Trophoblast cell (in vitro differentiated cells and primary cell): ENCODE results near the gene CEBPB.

ENCODE experiments used
- DNase-seq, 2 donors: peaks; one replicate each; pipeline ENCODE4 v3.0.0-alpha.2; 2016
- H2AFZ ChIP-seq: 2 replicates; pipeline ENCODE4 v1.6.1; 2013; ENCODE audit warnings: low read length, moderate library complexity, mild to moderate bottlenecking; ENCODE audit not compliant: insufficient read depth, poor library complexity
- H2AK5ac ChIP-seq: 2 replicates; pipeline ENCODE4 v1.6.1; 2013; ENCODE audit warnings: mild to moderate bottlenecking, low read length
- H2BK120ac ChIP-seq: 2 replicates; pipeline ENCODE4 v1.6.1; 2013; ENCODE audit warnings: low read length, mild to moderate bottlenecking, moderate library complexity; ENCODE audit not compliant: insufficient read depth, poor library complexity
- H2BK12ac ChIP-seq: 2 replicates; pipeline ENCODE4 v1.6.1; 2013; ENCODE audit warnings: mild to moderate bottlenecking, low read length, moderate library complexity
- H2BK5ac ChIP-seq: 2 replicates; pipeline ENCODE4 v1.6.1; 2013; ENCODE audit warnings: low read length, low read depth, moderate library complexity, mild to moderate bottlenecking; ENCODE audit not compliant: poor library complexity
- H3K14ac ChIP-seq: 2 replicates; pipeline ENCODE4 v1.6.1; 2013; ENCODE audit warnings: mild to moderate bottlenecking, low read length
- H3K18ac ChIP-seq: 2 replicates; pipeline ENCODE4 v1.6.1; 2013; ENCODE audit warnings: mild to moderate bottlenecking, low read length
- H3K23ac ChIP-seq: 2 replicates; pipeline ENCODE4 v1.6.1; 2013; ENCODE audit warnings: low read length
- H3K27ac ChIP-seq: 2 replicates; pipeline ENCODE4 v1.5.1; 2013; ENCODE audit warnings: low read depth, mild to moderate bottlenecking, inconsistent platforms, low read length, moderate library complexity
- H3K27me3 ChIP-seq: 2 replicates; pipeline ENCODE4 v1.6.1; 2013; ENCODE audit warnings: inconsistent platforms, mild to moderate bottlenecking, low read length, moderate library complexity; ENCODE audit not compliant: insufficient read depth
- H3K36me3 ChIP-seq, 2 experiments: 1 replicate in 1 of 2; 2 replicates in 1 of 2; pipeline ENCODE4 v1.6.1; 2013; ENCODE audit warnings: low read length in 2 of 2, mild to moderate bottlenecking in 2 of 2, moderate library complexity in 1 of 2; ENCODE audit not compliant: insufficient read depth in 2 of 2, control insufficient read depth in 1 of 2
- H3K4ac ChIP-seq: 2 replicates; pipeline ENCODE4 v1.6.1; 2013; ENCODE audit warnings: low read depth, mild to moderate bottlenecking, low read length, moderate library complexity
- H3K4me1 ChIP-seq, 2 experiments: 1 replicate in 1 of 2; 2 replicates in 1 of 2; pipeline ENCODE4 v1.6.1; 2013; ENCODE audit warnings: low read length in 2 of 2, mild to moderate bottlenecking in 2 of 2, moderate library complexity in 1 of 2; ENCODE audit not compliant: insufficient read depth in 2 of 2, control insufficient read depth in 1 of 2
- H3K4me2 ChIP-seq: 2 replicates; pipeline ENCODE4 v1.6.1; 2013; ENCODE audit warnings: inconsistent platforms, mild to moderate bottlenecking, low read length, moderate library complexity
- H3K4me3 ChIP-seq: 2 replicates; pipeline ENCODE4 v1.5.1; 2013; ENCODE audit warnings: mild to moderate bottlenecking, low read depth, low read length, inconsistent platforms
- H3K79me1 ChIP-seq: one replicate; pipeline ENCODE4 v1.6.1; 2013; ENCODE audit warnings: low read length
- H3K79me2 ChIP-seq: 2 replicates; pipeline ENCODE4 v1.6.1; 2013; ENCODE audit warnings: low read length, mild to moderate bottlenecking; ENCODE audit not compliant: control insufficient read depth, insufficient read depth, poor library complexity
- H3K9ac ChIP-seq: 2 replicates; pipeline ENCODE4 v1.6.1; 2013; ENCODE audit warnings: mild to moderate bottlenecking, low read length
- H3K9me3 ChIP-seq: 2 replicates; pipeline ENCODE4 v1.6.1; 2013; ENCODE audit warnings: low read depth, mild to moderate bottlenecking, control low read depth, inconsistent platforms, low read length; ENCODE audit not compliant: insufficient read depth
- H4K12ac ChIP-seq: 2 replicates; pipeline ENCODE4 v1.6.1; 2013; ENCODE audit warnings: low read depth, mild to moderate bottlenecking, low read length, moderate library complexity
- H4K8ac ChIP-seq: 2 replicates; pipeline ENCODE4 v1.6.1; 2013; ENCODE audit warnings: low read depth, mild to moderate bottlenecking, low read length, moderate library complexity
- H4K91ac ChIP-seq: one replicate; pipeline ENCODE4 v1.6.1; 2013; ENCODE audit warnings: low read depth, mild to moderate bottlenecking, low read length, moderate library complexity
- WGBS: extraction: QIAGEN DNeasy Blood & Tissue Kit; methylation state at CpG from one replicate; pipeline ENCODE4 v1.1.7; 2013; ENCODE audit warnings: missing lambda C conversion rate; ENCODE audit not compliant: insufficient read length, insufficient coverage; ENCODE audit errors: extremely low coverage; 5-methylcytosine and 5-hydroxymethylcytosine counted together

CEBPB gene

DNA sequence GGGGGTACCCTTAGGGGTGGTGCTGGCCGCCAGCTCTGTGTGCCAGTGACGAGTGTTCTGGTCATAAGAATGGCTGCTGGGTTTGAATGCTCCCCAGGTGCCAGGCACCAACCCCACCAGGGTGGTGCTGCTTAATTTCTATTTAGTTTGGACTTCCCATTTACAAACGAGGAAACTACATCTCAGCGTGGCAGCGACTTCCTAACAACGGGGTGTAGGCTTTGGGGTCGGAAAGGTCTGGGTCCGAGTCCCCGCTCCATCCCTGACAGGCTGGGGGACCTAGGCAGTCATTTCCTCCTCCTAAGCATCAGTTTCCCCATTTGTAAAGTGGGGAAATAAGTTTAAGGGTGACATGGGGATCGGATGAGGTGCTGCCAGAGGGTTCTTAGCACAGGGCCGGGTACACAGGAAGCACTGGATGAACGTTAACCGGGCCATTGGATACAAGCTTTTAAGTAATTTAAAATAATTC is 30.3 kb downstream of the CEBPB start:
- no peak overlapping the region for H3K9ac ChIP-seq
- WGBS: no CpG with 5 or more reads among the region's 13 CpGs

DNA sequence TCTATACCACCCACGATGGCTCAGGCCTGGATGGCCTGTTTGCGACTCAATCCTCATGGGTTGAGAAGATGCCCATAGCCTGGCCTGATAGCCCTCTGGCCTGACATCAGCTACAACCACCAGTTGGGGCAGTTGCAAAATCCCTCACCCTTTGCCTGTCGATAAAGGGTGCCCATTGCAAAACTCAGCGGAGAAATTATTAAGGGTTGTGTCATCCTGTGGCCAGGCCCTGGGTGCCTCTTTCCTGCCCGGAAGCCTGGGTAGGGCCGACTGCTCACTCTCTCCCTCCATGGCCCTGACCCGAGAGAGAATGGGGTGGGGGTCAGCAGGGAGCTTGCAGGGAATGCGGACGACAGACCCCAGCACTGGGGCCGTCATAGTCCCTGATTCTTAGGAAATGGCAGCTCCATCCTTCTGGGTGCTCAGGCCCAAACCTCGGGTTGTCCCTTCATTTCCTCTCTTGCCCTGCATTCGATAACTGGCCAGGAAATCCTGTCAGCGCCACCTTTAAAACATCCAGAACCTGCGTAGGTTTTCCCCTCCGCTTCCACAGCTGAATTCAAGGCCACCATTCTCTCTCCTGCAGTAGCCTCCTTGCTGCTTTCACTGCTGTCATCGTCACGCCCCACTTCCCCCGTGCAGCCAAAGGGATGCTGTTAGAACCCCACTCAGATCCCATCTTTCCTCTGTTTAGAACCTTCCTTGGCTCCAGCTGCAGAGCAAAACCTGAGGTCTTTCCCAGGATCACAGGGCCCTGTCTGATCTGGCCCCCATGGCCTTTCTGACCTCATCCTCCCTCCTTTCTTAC is 31.1 kb downstream of the CEBPB start:
- Histone ChIP-seq H3K23ac (no peak overlapping the region), H3K4me3 (no peak overlapping the region), H3K36me3 (no peaks in the 10 kb centered on the region), H3K18ac (no peak overlapping the region), H3K4ac (no peak overlapping the region), H3K27ac (no peak overlapping the region), H2BK12ac (no peak overlapping the region), H4K12ac (no peak overlapping the region), H2AFZ (no peak overlapping the region), H3K4me1 (peaks cover 11 to 13% of the 10 kb centered on the region in 2 experiments), H3K9me3 (peaks cover 2% of the 10 kb centered on the region), H4K91ac (no peak overlapping the region), H2BK120ac (no peak overlapping the region), H3K27me3 (no peaks in the 10 kb centered on the region), H2AK5ac (no peak overlapping the region), H3K9ac (no peak overlapping the region), H3K4me2 (no peak overlapping the region), H3K14ac (no peak overlapping the region), H3K79me2 (no peaks in the 10 kb centered on the region), H4K8ac (no peak overlapping the region), H2BK5ac (no peak overlapping the region), H3K79me1 (peaks cover 13% of the 10 kb centered on the region)
- no CpG with 5 or more reads among the region's 18 CpGs for WGBS
- DNase-seq: peak; percentile 73 to 89

More for the DNA sequence above, 30.3 kb downstream of the CEBPB start:
- H3K4me2 ChIP-seq: no peak overlapping the region
- H3K79me1 ChIP-seq: peaks cover 11% of the 10 kb centered on the region
- H3K23ac ChIP-seq: no peak overlapping the region
- H4K12ac ChIP-seq: no peak overlapping the region
- H3K27ac ChIP-seq: no peak overlapping the region
- no peak overlapping the region for H3K4ac ChIP-seq
- no peaks in the 10 kb centered on the region for H3K79me2 ChIP-seq
- H3K27me3 ChIP-seq: no peaks in the 10 kb centered on the region
- H3K14ac ChIP-seq: no peak overlapping the region
- H2AFZ ChIP-seq: no peak overlapping the region
- no peak for DNase-seq
- H2BK12ac ChIP-seq: no peak overlapping the region
- H2BK120ac ChIP-seq: no peak overlapping the region
- H2AK5ac ChIP-seq: no peak overlapping the region
- no peak overlapping the region for H3K4me3 ChIP-seq
- no peak overlapping the region for H3K18ac ChIP-seq
- H4K91ac ChIP-seq: peak overlapping the region; percentile 15
- H3K36me3 ChIP-seq: no peaks in the 10 kb centered on the region
- no peak overlapping the region for H4K8ac ChIP-seq
- H3K9me3 ChIP-seq: peaks cover 2% of the 10 kb centered on the region
- H3K4me1 ChIP-seq: peaks cover 17 to 18% of the 10 kb centered on the region in 2 experiments
- no peak overlapping the region for H2BK5ac ChIP-seq

DNA sequence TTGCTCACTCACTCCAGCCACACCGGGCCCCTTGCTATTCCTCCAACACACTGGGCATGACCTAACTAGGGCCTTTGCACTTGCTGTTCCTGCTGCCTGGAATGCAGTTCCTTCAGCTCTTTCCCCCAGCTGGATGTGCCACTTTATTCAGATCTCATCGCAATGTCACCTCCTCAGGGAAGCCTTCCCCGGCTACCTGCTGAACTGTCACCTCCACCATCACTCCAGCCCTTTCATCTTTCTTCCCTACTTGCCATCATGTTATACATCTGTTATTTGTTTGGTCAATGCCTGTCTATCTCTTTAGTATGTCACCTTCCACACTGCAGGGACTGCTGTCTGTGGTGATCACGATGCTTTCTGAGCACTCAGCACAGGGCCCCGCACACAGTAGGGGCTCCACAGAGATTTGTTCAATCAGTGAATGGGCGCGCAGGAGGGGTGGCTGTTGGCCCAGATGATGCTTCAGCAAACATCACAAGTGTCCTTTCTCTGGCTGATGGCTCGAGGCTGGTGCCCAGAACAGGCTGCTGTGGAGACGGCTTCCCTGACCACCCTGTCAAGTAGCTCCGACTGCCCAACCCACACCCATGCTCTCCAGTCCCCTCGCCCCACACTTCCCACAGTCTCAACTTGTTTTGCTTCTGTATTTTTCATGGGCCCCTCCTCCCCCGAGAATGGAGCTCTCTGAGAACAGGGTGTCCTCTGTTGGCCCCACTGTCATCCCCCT is 31.8 kb downstream of the CEBPB start:
- H3K14ac ChIP-seq: no peak overlapping the region
- no peak overlapping the region for H4K8ac ChIP-seq
- H2AFZ ChIP-seq: no peak overlapping the region
- H3K4me1 ChIP-seq: peaks cover 6 to 13% of the 10 kb centered on the region in 2 experiments
- no CpG with 5 or more reads among the region's 12 CpGs for WGBS
- no peak overlapping the region for H3K4ac ChIP-seq
- H3K36me3 ChIP-seq: no peaks in the 10 kb centered on the region
- H3K9ac ChIP-seq: no peak overlapping the region
- H3K23ac ChIP-seq: no peak overlapping the region
- H3K79me2 ChIP-seq: no peaks in the 10 kb centered on the region
- no peak overlapping the region for H2BK12ac ChIP-seq
- H3K79me1 ChIP-seq: peaks cover 8% of the 10 kb centered on the region
- H2BK120ac ChIP-seq: no peak overlapping the region
- no peaks in the 10 kb centered on the region for H3K27me3 ChIP-seq
- no peak overlapping the region for H3K4me2 ChIP-seq
- peaks cover 2% of the 10 kb centered on the region for H3K9me3 ChIP-seq
- H3K18ac ChIP-seq: no peak overlapping the region
- no peak overlapping the region for H3K27ac ChIP-seq
- no peak overlapping the region for H2BK5ac ChIP-seq
- no peak overlapping the region for H4K91ac ChIP-seq
- peak in 1 of 2 donors; percentile 35 for DNase-seq
- no peak overlapping the region for H4K12ac ChIP-seq
- H3K4me3 ChIP-seq: no peak overlapping the region
- no peak overlapping the region for H2AK5ac ChIP-seq

DNA sequence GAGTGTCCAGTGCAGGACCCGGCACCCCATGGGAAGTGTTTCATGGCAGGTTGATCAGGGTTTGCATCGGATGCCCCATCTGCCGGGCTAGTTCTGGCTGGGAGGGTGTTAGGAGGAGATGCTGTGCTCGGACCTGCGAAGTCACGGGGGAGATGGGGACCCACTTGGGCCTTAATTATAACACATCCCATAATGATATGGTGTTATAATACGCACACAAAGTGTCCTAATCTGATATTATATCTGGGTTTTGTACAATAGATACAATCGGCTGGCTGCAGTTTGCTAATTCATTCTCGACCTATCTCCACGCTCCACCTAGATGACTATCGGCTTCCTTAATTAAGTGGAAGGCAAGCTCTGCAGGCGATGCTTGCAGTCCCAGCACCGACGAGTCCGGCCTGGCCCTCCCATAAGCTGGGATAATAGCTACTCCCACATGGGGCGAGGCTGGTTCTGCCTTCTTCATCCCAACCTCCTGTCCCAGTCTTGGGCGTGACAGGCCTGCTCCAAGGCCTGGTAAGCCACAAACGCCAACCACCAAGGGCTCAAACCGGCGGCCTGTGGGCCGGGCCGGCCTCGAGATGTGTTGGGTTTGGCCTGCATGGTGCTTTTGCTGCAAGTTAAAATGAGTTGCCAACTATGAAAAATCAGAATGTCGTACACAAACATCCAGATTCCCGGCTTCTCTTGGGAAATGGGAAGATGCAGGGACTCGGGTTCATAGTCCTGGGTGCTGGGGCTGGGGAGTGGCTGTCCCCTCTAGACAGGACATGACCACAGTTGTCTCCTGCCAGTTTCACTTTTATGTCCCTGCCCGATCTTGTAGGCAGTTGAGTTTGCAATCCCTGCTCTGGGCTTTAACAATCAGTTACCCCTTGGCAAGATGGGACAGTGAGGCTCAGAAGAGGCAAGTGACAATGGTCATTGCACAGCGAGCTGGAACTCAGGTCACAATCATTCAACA is 32.7 kb downstream of the CEBPB start:
- Histone ChIP-seq H4K12ac (no peak overlapping the region), H3K27ac (no peak overlapping the region), H2AK5ac (no peak overlapping the region), H3K4ac (no peak overlapping the region), H4K91ac (no peak overlapping the region), H2AFZ (no peak overlapping the region), H3K23ac (no peak overlapping the region), H2BK120ac (no peak overlapping the region), H3K4me3 (no peak overlapping the region), H3K79me1 (peaks cover 4% of the 10 kb centered on the region), H4K8ac (no peak overlapping the region), H3K9me3 (peaks cover 2% of the 10 kb centered on the region), H3K4me1 (peaks cover 6 to 13% of the 10 kb centered on the region in 2 experiments), H2BK5ac (no peak overlapping the region), H3K36me3 (no peaks in the 10 kb centered on the region), H3K79me2 (no peaks in the 10 kb centered on the region), H2BK12ac (no peak overlapping the region), H3K4me2 (no peak overlapping the region), H3K9ac (no peak overlapping the region), H3K18ac (no peak overlapping the region), H3K27me3 (no peaks in the 10 kb centered on the region), H3K14ac (no peak overlapping the region)
- peak in 1 of 2 donors; percentile 51 for DNase-seq
- WGBS: no CpG with 5 or more reads among the region's 28 CpGs
